Vein endothelial cell (primary cell): ENCODE data around the gene IMMP1L. TPM values are rescaled to one million over a fixed set of nuclear protein-coding genes. Genes with fewer than 3 reads are reported as not detected.

Experiments
- total RNA-seq: library from RNA; depleted of rRNA; stranded (reverse); fragments of >200 nt; gene quantifications from 2 replicates; pipeline ENCODE4 v1.2.3, GENCODE V29; 2012

Gene IMMP1L, protein sequence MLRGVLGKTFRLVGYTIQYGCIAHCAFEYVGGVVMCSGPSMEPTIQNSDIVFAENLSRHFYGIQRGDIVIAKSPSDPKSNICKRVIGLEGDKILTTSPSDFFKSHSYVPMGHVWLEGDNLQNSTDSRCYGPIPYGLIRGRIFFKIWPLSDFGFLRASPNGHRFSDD
- 7.5 and 9.8 TPM in 2 replicates for total RNA-seq

DNA sequence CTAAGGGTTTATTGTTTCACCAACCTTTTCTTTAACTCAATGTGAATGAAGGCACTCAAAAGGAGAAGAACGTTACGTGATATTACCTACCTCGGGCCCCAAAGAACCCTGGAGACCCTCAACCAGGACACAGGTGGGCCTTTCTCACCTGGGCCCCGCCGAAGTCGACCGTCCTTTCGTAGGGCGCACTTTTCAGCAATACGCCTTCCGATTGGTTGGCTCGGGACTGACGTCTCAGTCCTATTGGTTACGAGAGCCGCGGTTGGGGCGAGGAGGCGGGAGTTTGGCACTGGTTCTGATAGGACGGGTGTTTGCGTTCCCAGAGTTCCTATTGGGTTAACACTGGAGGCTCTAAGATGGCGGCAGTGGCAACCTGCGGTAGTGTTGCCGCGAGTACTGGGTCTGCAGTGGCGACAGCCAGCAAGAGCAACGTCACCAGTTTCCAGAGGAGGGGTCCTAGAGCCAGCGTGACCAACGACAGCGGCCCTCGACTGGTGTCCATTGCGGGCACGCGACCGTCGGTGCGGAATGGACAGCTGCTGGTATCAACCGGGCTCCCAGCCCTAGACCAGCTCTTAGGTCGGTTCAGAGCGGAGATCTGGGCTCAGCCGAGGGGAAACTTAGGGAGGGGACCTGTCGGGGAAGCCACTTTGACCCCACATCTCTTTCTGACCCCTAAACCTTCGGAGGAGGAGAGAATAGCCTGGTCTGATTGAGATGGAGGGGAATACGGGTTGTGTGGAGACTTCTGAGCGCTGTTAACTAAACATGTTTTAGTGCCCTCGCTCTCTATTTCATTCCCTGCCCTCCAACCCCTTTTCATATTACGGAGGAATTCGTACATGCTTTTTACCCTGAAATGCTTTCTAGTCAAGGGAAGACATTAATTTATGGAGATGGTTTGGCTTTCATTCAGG lies at the start of gene IMMP1L, which contains the start of gene ELP4:
TSS of gene IMMP1L (minus strand) at position 194 of the 917 bp plus-strand sequence. CDS start 46,346 bp downstream, outside the sequence.
TSS of gene ELP4 (plus strand) at position 339 of the 917 bp plus-strand sequence. CDS start at position 357, 18 bp downstream.

Other genes with a start within 250 kb of the IMMP1L start
- gene DCDC1, start 139.9 kb downstream of the IMMP1L start, total RNA-seq, result under 0.01 TPM in 2 replicates
- 16.0 and 17.8 TPM in 2 replicates for gene DNAJC24, start 139.8 kb downstream of the IMMP1L start, total RNA-seq
- gene ELP4, start 145 bp upstream of the IMMP1L start, total RNA-seq, result 14.1 and 14.4 TPM in 2 replicates